Right lobe of liver (tissue), 4 donors: ENCODE data around the gene PHF12.
A peak's percentile ranks its signal among the peaks of the same experiment; 100 is the strongest.

ENCODE experiments used
- CTCF ChIP-seq, 4 donors: fragments of 200-600 bp in 3 of 4; fragments of 450-650 bp in 1 of 4; IDR thresholded peaks; one replicate each; pipeline versions ENCODE4 v1.5.1 to v1.8.0; 2016 to 2022; ENCODE audit warnings: antibody characterized with exemption in 4 of 4, mild to moderate bottlenecking in 2 of 4
- POLR2A ChIP-seq: fragments of 450-650 bp; IDR thresholded peaks from one replicate; pipeline ENCODE4 v1.6.1; 2017; ENCODE audit warnings: antibody characterized with exemption, mild to moderate bottlenecking
- donor health status: DM: no; HTN: no; CAD: no.
- donor health status: DM: no; HTN: no; CAD: no.
- donor health status: DM: no; HTN: yes; CAD: no.

- peak in 3 of 4 donors; percentile 7 to 23 (median 15) for TF ChIP-seq CTCF (IDR thresholded peaks at IDR 0.05)
- TF ChIP-seq POLR2A: peak; percentile 74
Measured at GRCh38 chr17:28896884-28897768, 54.2 kb downstream of the PHF12 start, which contains the start of gene FLOT2.
